Stimulated activated CD8-positive, alpha-beta memory T cell treated with anti-CD3 and anti-CD28 coated beads, Interleukin-15, amount 100 ng/mL, for 24 hours (primary cell): ENCODE data around the gene ACAN.

ENCODE experiments used
- DNase-seq: peaks from one replicate; pipeline ENCODE4 v3.0.0-alpha.2; 2020; ENCODE audit warnings: low read depth

ACAN gene

DNA sequence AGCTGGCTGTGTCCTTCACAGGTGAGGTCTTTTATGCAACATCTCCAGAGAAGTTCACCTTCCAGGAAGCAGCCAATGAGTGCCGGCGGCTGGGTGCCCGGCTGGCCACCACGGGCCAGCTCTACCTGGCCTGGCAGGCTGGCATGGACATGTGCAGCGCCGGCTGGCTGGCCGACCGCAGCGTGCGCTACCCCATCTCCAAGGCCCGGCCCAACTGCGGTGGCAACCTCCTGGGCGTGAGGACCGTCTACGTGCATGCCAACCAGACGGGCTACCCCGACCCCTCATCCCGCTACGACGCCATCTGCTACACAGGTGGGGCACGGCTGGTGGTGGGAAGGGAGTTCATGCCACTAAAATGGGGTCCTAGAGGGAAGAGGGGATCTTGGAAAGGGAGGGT, 40.1 kb downstream of the ACAN start:
- no peak for DNase-seq

DNA sequence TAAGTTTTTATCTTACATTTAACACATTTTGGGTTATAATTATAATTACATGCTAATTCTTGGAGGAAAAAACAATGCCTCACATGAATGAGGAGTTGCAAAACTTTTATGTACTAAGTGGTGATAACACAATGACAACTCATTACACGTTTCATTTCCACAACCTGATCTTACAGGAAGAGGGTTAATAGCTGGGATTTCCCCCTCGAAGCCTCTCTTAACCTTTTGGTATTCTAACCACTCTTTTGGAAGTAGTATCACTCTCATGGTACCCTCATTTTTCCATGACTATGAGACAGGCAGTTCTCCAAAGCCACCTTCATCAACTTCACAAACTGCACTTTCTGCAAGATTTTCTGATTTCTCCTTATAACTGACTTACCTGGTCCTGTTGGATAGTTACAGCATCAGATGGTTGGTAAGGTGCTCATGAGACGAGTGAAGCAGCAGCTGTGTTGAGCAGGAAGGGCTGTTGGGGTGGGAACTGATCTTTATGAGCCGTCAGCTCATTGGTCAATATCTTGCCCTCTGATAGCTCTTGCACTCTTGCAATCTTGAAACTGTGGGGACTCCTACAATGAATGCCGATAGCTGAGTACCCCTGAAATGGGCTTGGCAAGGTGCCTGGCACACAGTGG, 41.6 kb downstream of the ACAN start:
- no peak for DNase-seq

DNA sequence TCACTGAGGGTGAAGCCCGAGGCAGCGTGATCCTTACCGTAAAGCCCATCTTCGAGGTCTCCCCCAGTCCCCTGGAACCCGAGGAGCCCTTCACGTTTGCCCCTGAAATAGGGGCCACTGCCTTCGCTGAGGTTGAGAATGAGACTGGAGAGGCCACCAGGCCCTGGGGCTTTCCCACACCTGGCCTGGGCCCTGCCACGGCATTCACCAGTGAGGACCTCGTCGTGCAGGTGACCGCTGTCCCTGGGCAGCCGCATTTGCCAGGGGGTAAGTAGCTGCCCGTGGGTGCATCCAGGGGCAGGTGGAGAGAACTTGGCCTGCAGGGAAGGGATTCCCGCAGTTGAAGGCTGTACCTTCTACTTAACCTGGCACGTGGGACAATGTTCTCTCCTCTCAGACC, 42.4 kb downstream of the ACAN start:
- no peak for DNase-seq

DNA sequence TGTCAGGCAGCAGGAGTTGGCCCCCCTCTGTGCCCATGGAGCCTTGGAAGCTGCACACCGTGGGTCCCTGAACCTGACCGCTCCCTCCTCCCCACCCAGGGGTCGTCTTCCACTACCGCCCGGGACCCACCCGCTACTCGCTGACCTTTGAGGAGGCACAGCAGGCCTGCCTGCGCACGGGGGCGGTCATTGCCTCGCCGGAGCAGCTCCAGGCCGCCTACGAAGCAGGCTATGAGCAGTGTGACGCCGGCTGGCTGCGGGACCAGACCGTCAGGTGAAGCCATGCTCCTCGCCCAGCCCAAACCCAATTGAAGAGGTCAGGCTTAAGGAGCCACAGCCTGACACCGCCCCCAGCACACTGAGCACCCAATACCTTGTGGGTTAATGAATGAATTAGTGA, 43.9 kb downstream of the ACAN start:
- DNase-seq: no peak

DNA sequence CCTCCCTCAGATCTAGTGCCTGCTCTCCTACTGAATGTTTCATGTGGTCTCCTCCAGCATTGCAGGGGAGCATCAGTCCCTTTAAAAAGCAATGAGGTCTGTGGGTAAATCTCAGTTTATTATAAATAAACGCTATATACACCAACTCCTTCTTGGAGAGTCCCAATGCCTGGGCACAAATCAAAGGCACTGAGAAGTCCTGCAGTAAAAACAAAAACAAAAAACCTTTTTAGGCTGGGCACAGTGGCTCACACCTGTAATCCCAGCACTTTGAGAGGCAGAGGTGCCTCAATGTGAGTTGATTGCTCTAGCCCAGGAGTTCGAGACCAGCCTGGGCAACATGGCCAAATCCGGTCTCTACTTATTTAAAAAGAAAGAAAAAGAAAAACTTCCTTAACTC, 45.0 kb downstream of the ACAN start:
- DNase-seq: no peak

DNA sequence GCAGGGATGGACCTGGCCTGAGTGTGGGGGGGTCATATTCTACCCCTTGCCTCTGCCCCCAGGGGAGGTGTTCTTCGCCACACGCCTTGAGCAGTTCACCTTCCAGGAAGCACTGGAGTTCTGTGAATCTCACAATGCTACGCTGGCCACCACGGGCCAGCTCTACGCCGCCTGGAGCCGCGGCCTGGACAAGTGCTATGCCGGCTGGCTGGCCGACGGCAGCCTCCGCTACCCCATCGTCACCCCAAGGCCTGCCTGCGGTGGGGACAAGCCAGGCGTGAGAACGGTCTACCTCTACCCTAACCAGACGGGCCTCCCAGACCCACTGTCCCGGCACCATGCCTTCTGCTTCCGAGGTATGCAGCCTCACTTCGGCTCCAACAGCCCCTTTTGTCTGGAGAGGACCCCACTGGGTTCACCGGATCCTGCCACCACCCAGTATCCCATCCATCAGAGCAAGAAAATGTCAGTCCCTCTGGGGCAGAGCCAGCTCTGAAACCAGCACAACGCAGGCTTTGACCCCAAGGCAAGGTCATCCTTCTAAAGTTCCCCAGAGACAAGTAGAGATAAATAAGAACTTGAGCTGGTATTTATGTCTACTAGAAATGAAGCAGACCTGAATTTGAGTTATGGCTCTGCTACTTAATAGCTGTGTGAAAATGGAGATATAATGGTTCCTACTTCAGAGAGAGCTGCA, 46.3 kb downstream of the ACAN start:
- DNase-seq: no peak

DNA sequence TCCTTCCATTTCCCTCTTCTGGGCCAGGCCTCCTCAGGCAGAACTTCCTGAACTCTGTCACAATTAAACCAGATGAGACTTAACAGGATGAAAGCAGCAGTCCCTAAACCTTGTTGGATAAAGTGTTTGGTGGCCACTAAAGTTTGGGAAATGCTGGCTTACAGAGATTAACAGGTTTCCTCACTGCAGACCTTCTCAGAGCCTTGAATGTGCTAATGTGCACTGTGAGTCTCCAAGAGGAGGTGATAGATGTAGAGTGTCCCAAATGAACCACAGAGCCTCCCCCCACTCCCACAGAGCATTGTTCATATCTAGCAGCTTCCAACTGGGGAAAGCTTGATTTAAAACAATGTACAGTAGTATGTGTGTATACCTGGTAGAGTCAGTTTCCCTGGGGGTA, 49.2 kb downstream of the ACAN start:
- DNase-seq: no peak

DNA sequence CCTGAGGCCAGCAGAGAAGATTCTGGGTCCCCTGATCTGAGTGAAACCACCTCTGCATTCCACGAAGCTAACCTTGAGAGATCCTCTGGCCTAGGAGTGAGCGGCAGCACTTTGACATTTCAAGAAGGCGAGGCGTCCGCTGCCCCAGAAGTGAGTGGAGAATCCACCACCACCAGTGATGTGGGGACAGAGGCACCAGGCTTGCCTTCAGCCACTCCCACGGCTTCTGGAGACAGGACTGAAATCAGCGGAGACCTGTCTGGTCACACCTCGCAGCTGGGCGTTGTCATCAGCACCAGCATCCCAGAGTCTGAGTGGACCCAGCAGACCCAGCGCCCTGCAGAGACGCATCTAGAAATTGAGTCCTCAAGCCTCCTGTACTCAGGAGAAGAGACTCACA, 55.7 kb downstream of the ACAN start:
- no peak for DNase-seq

DNA sequence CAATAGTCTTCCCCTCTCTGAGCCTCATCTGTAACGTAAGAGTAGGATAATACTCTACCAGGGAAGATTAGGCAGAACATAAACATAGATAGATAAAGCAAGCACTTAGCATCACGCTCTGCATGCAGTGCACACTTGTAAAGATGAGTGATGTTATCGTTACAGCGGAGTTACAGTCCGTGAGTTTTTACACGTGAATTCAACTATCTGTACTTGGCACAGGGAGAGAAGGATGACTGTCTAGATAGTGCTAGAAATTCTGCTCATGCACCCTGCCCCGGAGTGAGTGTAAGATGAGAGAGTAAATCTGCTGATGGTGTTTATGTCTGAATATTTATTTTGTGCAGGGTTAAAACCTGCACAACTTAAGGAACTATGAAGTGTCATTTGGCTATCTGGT, 56.3 kb downstream of the ACAN start:
- no peak for DNase-seq

DNA sequence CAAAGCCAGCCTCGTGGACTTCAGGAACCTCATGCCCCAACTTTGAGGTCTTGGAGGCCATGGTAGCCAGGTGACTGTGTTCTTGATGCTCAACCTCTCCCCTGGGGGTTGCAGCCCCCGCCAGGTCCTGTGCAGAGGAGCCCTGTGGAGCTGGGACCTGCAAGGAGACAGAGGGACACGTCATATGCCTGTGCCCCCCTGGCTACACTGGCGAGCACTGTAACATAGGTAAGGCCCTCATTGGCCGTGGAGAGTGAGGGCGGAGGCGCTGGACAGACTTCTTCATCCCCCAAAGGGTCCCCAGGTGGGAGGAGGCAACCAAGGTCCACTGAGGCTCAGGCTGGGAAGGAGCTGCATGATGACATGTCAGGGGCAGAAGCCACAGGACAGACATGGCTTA, 57.0 kb downstream of the ACAN start:
- DNase-seq: no peak

DNA sequence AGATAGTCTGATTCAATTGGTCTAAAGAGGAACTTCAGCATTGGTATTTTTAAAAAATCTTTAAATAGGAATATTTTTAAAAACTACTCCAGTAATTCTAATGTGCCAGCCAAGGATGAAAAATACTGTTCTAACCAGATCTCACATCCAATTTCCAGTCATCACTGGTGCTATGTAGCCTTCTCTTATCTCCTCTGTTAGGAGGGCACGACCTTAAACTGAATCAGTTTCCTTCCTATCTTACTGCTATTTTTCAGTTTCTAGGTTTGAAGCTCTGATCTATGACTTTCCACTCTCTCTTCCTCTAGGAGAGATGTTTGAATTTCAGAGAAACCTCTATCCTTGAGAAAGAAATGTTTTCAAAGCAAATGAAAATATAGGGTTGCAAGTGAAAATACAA, 60.2 kb downstream of the ACAN start:
- no peak for DNase-seq

DNA sequence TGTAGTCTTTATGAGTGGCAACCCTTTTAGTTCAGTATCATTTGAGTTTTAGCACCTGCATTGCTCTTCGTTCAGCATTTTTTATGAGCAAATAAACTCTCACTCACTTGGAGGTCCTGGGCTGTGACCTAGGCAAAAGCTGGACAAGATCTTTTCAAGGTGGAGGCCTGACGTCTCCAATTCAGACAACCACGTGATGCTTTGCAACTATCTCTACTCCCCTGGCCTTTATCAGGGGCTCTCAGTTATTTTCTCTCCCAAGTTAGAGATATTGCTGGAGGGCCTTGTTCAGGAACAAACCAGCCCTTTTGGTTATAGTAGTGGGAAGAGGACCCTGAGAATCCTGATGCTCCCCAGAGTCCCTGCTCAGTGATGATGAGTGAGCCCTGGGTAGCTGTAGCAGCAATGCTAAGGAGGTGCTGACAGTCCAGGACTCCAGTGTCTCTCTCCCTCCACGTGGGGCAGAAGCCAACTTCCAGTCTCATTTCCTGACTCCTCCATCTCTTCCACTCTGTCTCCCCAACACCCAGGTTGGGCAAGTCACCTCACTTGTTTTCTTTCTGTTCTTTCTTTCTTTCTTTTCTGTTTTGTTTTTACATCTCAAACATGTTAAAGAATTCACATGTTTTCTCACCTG, 61.7 kb downstream of the ACAN start:
- no peak for DNase-seq

DNA sequence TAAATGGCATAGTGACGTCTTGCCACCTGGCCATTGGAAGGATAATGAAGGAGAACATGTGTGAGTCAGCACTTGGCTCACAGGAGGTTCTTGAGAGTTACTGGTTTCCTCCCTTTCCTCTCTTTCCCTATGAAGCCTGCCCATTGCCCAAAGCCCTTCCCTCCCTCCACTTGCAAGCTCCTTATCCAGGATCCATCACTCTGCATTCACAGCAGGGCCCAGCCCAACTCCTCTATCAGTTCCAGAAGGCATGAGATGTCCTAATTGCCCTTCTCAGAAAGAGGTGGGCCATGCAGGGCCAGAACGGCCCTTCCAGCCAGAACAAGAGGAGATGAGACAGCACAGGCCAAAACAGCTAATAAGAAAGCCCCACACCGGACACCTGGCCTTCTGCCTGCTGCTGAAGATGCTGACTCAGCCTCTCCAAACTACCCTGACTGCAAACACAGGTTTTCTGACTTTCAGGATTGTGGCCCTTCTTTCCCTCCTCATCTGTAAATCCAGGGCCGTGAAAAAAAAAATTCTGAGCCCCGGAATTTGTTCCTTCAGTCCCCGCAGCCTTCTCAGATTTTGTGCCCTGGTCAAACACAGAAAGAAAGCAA, 62.4 kb downstream of the ACAN start:
- DNase-seq: no peak

DNA sequence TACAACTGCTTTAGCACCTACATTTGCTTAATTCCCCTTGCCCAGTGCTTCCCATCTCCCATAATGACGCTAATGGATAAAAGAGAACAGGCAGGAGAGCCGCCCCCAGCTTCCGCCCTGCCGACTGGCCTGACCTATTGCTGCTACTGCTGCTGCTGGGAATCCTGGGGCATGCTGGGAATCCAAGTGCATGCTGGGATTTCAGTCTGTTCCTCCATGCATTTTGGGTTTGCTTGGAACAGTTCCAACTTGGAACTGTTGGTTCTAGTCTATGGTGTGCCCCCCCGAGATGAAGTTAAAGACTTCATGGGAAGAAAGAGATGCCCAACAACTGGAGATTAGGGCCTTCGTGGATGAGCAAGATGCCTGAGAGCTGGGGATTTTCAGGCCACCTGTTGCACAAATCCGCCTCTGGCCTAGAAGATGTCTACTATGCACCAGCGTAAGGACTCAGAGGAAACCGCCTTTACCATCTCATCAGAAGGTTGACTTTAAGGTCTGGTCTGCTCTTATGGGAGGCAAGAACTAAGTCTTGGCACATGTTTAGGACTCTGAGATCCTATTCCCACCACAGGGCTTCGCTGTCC, 63.2 kb downstream of the ACAN start:
- DNase-seq: no peak

DNA sequence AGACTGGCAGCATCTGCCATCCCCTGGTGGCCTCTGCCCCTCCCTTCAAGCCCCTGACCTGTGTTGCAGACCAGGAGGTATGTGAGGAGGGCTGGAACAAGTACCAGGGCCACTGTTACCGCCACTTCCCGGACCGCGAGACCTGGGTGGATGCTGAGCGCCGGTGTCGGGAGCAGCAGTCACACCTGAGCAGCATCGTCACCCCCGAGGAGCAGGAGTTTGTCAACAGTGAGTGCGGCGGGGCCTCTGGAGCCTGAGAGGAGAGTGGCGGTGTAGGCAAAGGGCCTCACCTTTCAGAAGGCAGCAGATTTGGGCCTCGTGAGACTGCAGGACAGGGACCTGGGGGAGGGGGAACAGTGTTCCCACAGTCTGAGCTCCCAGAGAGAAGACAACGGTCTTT, 68.1 kb downstream of the ACAN start:
- DNase-seq: no peak

DNA sequence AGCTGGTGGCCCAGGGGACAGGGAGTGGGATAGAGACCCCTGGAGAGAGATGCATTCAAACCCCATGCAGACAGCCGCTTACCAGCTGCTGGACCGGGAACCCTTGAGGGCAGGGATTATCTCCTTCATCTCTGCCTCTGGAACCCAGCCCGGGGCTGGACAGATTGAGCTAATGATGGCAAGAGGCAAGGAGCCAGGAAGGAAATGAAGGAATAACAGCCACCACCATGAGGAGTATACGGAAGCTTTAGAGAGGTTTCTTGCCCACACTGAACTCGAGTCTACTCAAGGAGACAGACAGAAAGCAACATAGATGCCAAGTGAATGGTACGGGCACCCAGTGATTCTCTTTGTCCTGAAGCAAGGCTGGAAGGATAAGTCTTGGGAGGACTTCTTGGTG, 68.9 kb downstream of the ACAN start:
- no peak for DNase-seq

DNA sequence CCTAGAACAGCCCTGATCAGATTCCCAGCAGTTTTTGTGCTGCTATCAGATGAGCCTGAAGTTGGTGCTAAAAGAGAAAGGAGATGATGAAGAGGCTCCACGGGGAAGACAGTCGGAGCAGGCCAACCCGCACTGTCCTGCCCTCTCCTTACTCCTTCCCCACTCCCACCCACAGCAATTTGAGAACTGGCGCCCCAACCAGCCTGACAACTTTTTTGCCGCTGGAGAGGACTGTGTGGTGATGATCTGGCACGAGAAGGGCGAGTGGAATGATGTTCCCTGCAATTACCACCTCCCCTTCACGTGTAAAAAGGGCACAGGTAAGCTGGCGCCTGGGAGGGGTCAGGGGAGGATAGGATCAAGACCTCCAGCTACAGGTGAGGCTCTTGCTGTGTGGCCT, 69.5 kb downstream of the ACAN start:
- no peak for DNase-seq

DNA sequence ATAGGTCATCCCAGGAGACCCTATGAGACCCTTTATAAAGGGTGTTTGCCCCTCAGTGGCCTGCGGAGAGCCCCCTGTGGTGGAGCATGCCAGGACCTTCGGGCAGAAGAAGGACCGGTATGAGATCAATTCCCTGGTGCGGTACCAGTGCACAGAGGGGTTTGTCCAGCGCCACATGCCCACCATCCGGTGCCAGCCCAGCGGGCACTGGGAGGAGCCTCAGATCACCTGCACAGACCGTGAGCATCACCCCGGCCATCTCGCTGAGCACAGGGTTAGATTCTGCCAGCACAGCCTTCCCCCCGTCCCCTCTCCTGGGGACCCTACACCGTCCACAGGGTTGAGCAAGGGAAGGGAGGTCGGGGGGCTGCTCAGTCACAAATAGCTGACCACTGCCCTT, 70.5 kb downstream of the ACAN start:
- DNase-seq: no peak

DNA sequence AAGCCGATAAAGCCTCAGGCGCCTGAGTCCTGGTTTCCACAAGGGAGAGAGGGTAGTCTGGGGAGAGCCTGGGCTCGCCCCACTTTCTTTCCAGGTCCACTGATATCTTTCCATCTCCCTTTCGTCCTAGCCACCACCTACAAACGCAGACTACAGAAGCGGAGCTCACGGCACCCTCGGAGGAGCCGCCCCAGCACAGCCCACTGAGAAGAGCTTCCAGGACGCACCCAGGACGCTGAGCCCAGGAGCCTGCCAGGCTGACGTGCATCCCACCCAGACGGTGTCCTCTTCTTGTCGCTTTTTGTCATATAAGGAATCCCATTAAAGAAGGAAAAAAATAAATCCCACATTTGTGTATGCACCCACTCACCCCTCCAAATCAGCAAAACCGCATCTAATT, 71.0 kb downstream of the ACAN start:
- DNase-seq: no peak

DNA sequence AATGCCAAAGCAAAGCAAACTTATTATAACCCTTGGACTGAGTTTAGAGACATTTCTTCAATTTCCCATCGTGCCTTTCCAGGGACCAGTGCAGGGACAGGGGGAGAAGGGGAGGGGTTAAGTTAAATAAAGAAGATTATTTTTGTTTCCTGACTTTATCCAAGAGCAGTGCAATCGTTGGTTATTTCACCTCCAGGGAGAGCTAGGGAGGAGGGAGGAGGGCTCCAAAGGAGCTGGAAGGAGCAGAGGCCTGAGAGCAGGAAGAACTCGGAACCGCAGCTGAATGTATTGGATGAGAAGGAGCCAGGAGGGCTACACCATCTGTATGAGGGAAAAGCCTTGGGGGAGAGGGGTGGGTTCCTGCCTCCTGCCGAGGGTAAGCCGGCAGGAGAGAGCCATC, 71.4 kb downstream of the ACAN start:
- no peak for DNase-seq

DNA sequence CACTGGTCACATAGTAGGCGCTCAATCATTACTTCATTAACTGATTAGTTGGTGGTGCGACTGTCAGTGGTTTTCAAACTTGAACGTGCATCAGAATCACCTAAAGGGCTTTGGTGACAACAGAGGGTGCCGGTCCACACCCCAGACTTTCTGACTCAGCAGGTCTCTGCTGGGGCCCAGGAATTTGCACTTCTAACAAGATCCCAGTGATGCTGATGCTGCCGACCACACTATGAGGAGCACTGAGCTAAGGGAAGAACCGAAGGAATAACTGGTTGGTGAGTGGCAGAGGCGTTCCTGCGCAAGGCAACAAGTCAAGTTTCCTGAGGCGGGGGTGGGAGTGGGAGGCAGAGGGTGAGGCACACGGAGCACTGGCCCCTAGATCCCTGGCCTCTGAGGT, 73.3 kb downstream of the ACAN start:
- no peak for DNase-seq

DNA sequence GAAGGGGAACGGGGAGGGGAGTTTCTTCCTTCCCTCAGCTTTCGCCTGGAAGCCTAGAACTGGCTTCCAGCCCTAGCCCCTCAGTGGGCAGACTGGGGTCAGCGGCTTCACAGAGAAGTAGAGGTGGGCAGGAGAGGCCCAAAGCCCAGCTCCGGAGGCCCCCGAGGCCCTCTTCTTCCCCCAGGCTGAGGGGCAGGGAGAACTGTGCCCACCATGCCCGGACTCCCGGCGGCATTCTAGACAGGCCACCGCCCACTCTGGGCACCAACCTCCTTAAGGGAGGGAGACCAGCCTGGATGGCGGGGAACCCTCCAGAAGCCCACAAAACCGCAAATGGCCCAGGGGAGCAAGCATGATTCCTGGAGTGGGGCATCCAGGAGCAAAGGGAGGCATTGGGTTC, 74.2 kb downstream of the ACAN start:
- no peak for DNase-seq

DNA sequence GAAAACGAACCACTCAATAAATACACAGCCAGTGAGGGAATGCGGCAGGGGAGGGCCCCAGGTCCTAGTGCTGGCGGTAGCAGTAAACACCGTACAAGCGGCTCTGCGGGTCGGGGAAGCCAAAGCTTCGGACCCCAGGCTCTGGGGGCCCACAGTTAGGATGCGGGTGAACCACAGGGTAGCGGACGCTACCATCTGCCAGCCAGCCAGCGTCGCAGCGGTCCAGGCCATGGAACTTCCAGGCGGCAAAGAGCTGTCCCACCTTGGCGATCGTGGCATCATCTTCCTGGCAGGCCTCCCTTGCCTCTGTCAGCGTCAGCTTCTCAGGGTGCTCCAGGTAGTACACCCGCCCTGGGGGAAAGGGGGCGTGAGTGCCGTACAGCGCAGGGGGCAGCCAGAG, 74.7 kb downstream of the ACAN start:
- no peak for DNase-seq
